Gastroesophageal sphincter (tissue), 3 donors: ENCODE results near the gene PGP.

Experiments
- CTCF ChIP-seq, 4 experiments: fragments of 200-600 bp in 2 of 4; fragments of 450-650 bp in 2 of 4; sonication (generic) in 1 of 4; IDR thresholded peaks; one replicate each; pipeline ENCODE4 v1.5.1; 2017 to 2019; ENCODE audit warnings: antibody characterized with exemption in 4 of 4, mild to moderate bottlenecking in 2 of 4, moderate library complexity in 2 of 4
- EP300 ChIP-seq: sonication (generic); formaldehyde crosslinking; IDR thresholded peaks from one replicate; pipeline ENCODE4 v1.6.1; 2017; ENCODE audit warnings: antibody characterized with exemption, mild to moderate bottlenecking
- POLR2A ChIP-seq, 2 donors: fragments of 450-650 bp; IDR thresholded peaks; one replicate each; pipeline ENCODE4 v1.6.1; 2017; ENCODE audit warnings: antibody characterized with exemption in 2 of 2, mild to moderate bottlenecking in 2 of 2, moderate library complexity in 1 of 2

- TF ChIP-seq CTCF (IDR thresholded peaks at IDR 0.05) (no peak), EP300 (no peak), POLR2A (IDR thresholded peaks at IDR 0.05) (no peak)
Measured at GRCh38 chr16:2235695-2236336, 21.2 kb upstream of the PGP start.
